K562 (cell line): Measurements from ENCODE around the gene MRPL30. TPM values are rescaled to one million over a fixed set of nuclear protein-coding genes. Genes with fewer than 3 reads are reported as not detected.

Experiments
- HMGN3 ChIP-seq: IDR thresholded peaks from 2 replicates; pipeline ENCODE4 v1.6.1; 2011; ENCODE audit warnings: borderline replicate concordance, low read depth, mild to moderate bottlenecking, mixed read lengths, low read length; ENCODE audit not compliant: insufficient read length; ENCODE audit errors: extremely low read depth
- JUND ChIP-seq, 2 experiments: IDR thresholded peaks; 2 replicates in 1 of 2; 3 replicates in 1 of 2; pipeline ENCODE4 v1.6.1; 2011; ENCODE audit warnings: borderline replicate concordance in 2 of 2, low read depth in 2 of 2, low read length in 2 of 2, improper control_type of control experiment in 1 of 2, missing biosample characterization in 1 of 2, missing genetic modification characterization in 1 of 2, missing genetic modification reagents in 1 of 2
- NKRF ChIP-seq: fragments of 450-650 bp; IDR thresholded peaks from 2 replicates; pipeline ENCODE4 v1.6.1; 2016; ENCODE audit warnings: borderline replicate concordance
- SREBF2 ChIP-seq: sonication (generic); formaldehyde crosslinking; IDR thresholded peaks from 2 replicates; pipeline ENCODE4 v1.4.0; 2020; ENCODE audit warnings: mild to moderate bottlenecking, missing genetic modification reagents
- ZNF274 ChIP-seq: IDR thresholded peaks from 2 replicates; pipeline ENCODE4 v1.6.1; 2011; ENCODE audit warnings: low read depth, mild to moderate bottlenecking, low read length, moderate library complexity, borderline replicate concordance
- polyA plus RNA-seq, 8 experiments: library from polyadenylated mRNA; depleted of rRNA in 4 of 8; stranded (reverse) in 5 of 8; unstranded in 3 of 8; fragments of >200 nt; fragmentation: Nextera tagmentation in 2 of 8; fragmentation: Illumina TruSeq in 1 of 8; extraction: Ambion mirVana in 2 of 8; extraction: Trizol in 1 of 8; gene quantifications; 2 replicates each; pipeline versions ENCODE4 v1.2.1 to v1.2.3, GENCODE V29; 2011 to 2014; ENCODE audit warnings: inconsistent platforms in 1 of 8, missing spikeins in 1 of 8
- total RNA-seq, 7 experiments: library from RNA; depleted of rRNA in 6 of 7; stranded (reverse); fragments of >200 nt in 6 of 7; fragmentation: Illumina TruSeq in 2 of 7; extraction: Trizol in 2 of 7; gene quantifications; 2 replicates each; pipeline versions ENCODE4 v1.2.1 to v1.2.3, GENCODE V29; 2011 to 2021; ENCODE audit warnings: low replicate concordance in 1 of 7
- TF ChIP-seq, protein P1 (sequence below): fragments of 450-650 bp; IDR thresholded peaks from 2 replicates; pipeline ENCODE4 v1.7.1; 2018; ENCODE audit warnings: mild to moderate bottlenecking, low read depth; ENCODE audit not compliant: partially characterized antibody

Gene MRPL30
- total and polyA plus RNA-seq, 9 of the 15 experiments (the other 6 are each of a cell fraction or from before 2014, with no cell fraction given), result 63.3 to 130 (median 87.0) TPM

GRCh38 chr2:99154643-99155536, 26.1 kb upstream of the MRPL30 start, which contains the start of the genes LIPT1 and TSGA10 (continued):
- TF ChIP-seq, protein P1, sequence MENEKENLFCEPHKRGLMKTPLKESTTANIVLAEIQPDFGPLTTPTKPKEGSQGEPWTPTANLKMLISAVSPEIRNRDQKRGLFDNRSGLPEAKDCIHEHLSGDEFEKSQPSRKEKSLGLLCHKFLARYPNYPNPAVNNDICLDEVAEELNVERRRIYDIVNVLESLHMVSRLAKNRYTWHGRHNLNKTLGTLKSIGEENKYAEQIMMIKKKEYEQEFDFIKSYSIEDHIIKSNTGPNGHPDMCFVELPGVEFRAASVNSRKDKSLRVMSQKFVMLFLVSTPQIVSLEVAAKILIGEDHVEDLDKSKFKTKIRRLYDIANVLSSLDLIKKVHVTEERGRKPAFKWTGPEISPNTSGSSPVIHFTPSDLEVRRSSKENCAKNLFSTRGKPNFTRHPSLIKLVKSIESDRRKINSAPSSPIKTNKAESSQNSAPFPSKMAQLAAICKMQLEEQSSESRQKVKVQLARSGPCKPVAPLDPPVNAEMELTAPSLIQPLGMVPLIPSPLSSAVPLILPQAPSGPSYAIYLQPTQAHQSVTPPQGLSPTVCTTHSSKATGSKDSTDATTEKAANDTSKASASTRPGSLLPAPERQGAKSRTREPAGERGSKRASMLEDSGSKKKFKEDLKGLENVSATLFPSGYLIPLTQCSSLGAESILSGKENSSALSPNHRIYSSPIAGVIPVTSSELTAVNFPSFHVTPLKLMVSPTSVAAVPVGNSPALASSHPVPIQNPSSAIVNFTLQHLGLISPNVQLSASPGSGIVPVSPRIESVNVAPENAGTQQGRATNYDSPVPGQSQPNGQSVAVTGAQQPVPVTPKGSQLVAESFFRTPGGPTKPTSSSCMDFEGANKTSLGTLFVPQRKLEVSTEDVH, result peak; percentile 69
- TF ChIP-seq JUND (IDR thresholded peaks at IDR 0.05; ENCODE audit: borderline replicate concordance, low read depth, low read length) (peak; percentile 77), JUND (tag; IDR thresholded peaks at IDR 0.05; ENCODE audit: borderline replicate concordance, low read depth, low read length) (peak; percentile 54; the same call in 1 of the 3 replicates), ZNF274 (no peak), NKRF (peak; percentile 85), SREBF2 (no peak), HMGN3 (peak; percentile 86)
